Vagina (tissue), 2 donors: Measurements from ENCODE around the gene CSTA. TPM values are rescaled to one million over a fixed set of nuclear protein-coding genes. Genes with fewer than 3 reads are reported as not detected.

Experiments
- DNase-seq, 2 donors: peaks; one replicate each; pipeline ENCODE4 v3.0.0-alpha.2; 2017; ENCODE audit errors: extremely low spot score in 2 of 2
- H3K27ac ChIP-seq: fragments of 200-600 bp; sonication (generic); one replicate; pipeline ENCODE4 v1.5.1; 2019
- H3K27me3 ChIP-seq: fragments of 200-600 bp; sonication (generic); one replicate; pipeline ENCODE4 v1.5.1; 2019
- H3K36me3 ChIP-seq, 2 donors: fragments of 200-600 bp; sonication (generic); one replicate each; pipeline ENCODE4 v1.5.1; 2017 to 2019
- H3K4me1 ChIP-seq: fragments of 200-600 bp; sonication (generic); one replicate; pipeline ENCODE4 v1.5.1; 2019
- H3K4me3 ChIP-seq, 2 donors: fragments of 200-600 bp; sonication (generic); 1 replicate in 1 of 2; 2 replicates in 1 of 2; pipeline ENCODE4 v1.5.1; 2016 to 2019
- H3K9me3 ChIP-seq: fragments of 200-600 bp; sonication (generic); one replicate; pipeline ENCODE4 v1.5.1; 2019
- POLR2A ChIP-seq, 2 donors: fragments of 450-650 bp; IDR thresholded peaks; one replicate each; pipeline ENCODE4 v1.6.1; 2017; ENCODE audit warnings: antibody characterized with exemption in 2 of 2, mild to moderate bottlenecking in 2 of 2, moderate library complexity in 2 of 2
- POLR2AphosphoS5 ChIP-seq, 2 donors: sonication (generic); formaldehyde crosslinking; IDR thresholded peaks; one replicate each; pipeline ENCODE4 v1.9.0; 2017; ENCODE audit warnings: antibody characterized with exemption in 2 of 2, mild to moderate bottlenecking in 2 of 2, low read depth in 1 of 2; ENCODE audit not compliant: insufficient read depth in 1 of 2
- intact Hi-C: fragments of 100-400 bp; cut with DNase I; formaldehyde crosslinking; loops from one replicate; pipeline ENCODE4 v1.15.1; 2023
- total RNA-seq: library from RNA; depleted of rRNA; stranded (reverse); fragments of >200 nt; gene quantifications from one replicate; pipeline ENCODE4 v1.2.3, GENCODE V29; 2016
- TF ChIP-seq, protein P1 (sequence below), 3 experiments: fragments of 450-650 bp in 2 of 3; fragments of 200-600 bp in 1 of 3; sonication (generic) in 1 of 3; IDR thresholded peaks; one replicate each; pipeline ENCODE4 v1.5.1; 2017 to 2019; ENCODE audit warnings: antibody characterized with exemption in 3 of 3, mild to moderate bottlenecking in 2 of 3, moderate library complexity in 2 of 3

The CSTA gene
- total RNA-seq, 1 donor from 2014 or later, result 95.5 TPM

DNA sequence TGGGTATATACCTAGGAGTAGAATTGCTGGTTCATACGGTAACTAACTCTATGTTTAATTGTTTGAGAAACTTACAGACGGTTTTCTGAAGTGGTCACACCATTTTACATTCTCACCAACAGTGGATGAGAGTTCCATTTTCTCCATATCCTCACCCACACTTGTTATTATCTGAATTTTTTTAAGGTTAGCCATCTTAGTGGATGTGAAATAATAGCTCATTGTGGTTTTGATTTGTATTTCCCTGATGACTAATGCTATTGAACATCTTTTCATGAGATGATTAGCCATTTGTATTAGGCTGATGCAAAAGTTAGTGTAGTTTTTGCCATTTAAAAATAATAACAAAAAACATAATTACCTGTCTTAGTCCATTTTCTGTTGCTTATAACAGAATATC is 18.6 kb downstream of the CSTA start:
- Histone ChIP-seq H3K4me3 (no peak overlapping the region), H3K27ac (no peak overlapping the region), H3K4me1 (no peaks in the 10 kb centered on the region), H3K36me3 (no peaks in the 10 kb centered on the region), H3K27me3 (no peaks in the 10 kb centered on the region), H3K9me3 (no peaks in the 10 kb centered on the region)
- TF ChIP-seq, protein P1, sequence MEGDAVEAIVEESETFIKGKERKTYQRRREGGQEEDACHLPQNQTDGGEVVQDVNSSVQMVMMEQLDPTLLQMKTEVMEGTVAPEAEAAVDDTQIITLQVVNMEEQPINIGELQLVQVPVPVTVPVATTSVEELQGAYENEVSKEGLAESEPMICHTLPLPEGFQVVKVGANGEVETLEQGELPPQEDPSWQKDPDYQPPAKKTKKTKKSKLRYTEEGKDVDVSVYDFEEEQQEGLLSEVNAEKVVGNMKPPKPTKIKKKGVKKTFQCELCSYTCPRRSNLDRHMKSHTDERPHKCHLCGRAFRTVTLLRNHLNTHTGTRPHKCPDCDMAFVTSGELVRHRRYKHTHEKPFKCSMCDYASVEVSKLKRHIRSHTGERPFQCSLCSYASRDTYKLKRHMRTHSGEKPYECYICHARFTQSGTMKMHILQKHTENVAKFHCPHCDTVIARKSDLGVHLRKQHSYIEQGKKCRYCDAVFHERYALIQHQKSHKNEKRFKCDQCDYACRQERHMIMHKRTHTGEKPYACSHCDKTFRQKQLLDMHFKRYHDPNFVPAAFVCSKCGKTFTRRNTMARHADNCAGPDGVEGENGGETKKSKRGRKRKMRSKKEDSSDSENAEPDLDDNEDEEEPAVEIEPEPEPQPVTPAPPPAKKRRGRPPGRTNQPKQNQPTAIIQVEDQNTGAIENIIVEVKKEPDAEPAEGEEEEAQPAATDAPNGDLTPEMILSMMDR (IDR thresholded peaks at IDR 0.05), result no peak
- TF ChIP-seq POLR2A (IDR thresholded peaks at IDR 0.05), result no peak
- no peak for TF ChIP-seq POLR2AphosphoS5 (IDR thresholded peaks at IDR 0.05; ENCODE audit: insufficient read depth in 1 of 2, low read depth in 1 of 2)
- DNase-seq, result no peak
- intact Hi-C loops, result no loop called here

DNA sequence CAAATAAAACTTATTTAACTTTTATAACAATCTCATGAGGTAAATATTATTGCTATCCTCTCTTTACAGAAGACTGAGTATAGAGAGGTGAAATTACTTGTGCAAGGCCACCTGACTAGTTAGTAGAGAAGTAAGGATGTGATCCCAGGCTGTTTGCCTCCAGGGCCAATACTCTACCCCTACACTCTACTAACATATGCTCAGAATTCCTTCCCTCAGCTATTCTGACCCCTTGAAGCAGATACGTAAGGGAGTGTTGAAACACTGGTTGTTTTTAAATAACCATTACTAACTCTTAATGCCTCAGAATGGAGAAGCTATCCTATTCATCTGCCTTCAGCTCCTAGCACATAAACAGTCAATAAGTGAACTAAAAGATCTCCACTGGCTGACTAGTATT is 24.1 kb downstream of the CSTA start:
- Histone ChIP-seq H3K36me3 (no peaks in the 10 kb centered on the region), H3K4me1 (no peaks in the 10 kb centered on the region), H3K9me3 (no peaks in the 10 kb centered on the region), H3K27me3 (no peaks in the 10 kb centered on the region), H3K27ac (no peak overlapping the region), H3K4me3 (no peak overlapping the region)
- no peak for TF ChIP-seq POLR2AphosphoS5 (IDR thresholded peaks at IDR 0.05; ENCODE audit: insufficient read depth in 1 of 2, low read depth in 1 of 2)
- TF ChIP-seq, protein P1 (IDR thresholded peaks at IDR 0.05), result no peak
- TF ChIP-seq POLR2A (IDR thresholded peaks at IDR 0.05), result no peak
- no peak for DNase-seq
- intact Hi-C loops, result no loop called here

DNA sequence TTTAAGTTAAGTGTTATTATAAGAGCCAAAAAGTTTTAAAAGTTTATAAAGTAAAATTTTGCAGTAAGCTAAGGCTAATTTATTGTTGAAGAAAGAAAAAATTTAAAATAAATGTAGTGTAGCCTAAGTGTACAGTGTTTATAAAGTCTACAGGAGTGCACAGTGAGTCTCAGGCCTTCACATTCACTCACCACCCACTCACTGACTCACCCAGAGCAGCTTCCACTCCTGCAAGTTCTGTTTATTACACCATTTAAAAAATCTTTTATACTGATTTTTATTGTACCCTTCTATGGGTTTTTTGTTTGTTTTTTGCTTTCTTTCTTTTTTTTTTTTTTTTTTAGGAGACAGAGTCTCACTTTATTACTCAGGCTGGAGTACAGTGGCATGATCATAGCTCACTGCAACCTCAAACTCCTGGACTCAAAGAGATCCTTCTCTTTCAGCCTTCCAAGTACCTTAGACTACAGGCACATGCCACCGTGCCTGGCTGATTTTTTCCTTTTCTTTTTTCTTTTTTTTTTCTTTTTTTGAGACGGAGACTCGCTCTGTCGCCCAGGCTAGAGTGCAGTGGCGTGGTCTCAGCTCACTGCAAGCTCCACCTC is 25.9 kb downstream of the CSTA start:
- Histone ChIP-seq H3K9me3 (no peaks in the 10 kb centered on the region), H3K4me1 (no peaks in the 10 kb centered on the region), H3K4me3 (no peak overlapping the region), H3K27me3 (no peaks in the 10 kb centered on the region), H3K36me3 (no peaks in the 10 kb centered on the region), H3K27ac (no peak overlapping the region)
- intact Hi-C loops, result no loop called here
- TF ChIP-seq POLR2AphosphoS5 (IDR thresholded peaks at IDR 0.05; ENCODE audit: insufficient read depth in 1 of 2, low read depth in 1 of 2) (no peak), POLR2A (IDR thresholded peaks at IDR 0.05) (no peak)
- TF ChIP-seq, protein P1 (IDR thresholded peaks at IDR 0.05), result no peak
- DNase-seq, result no peak

DNA sequence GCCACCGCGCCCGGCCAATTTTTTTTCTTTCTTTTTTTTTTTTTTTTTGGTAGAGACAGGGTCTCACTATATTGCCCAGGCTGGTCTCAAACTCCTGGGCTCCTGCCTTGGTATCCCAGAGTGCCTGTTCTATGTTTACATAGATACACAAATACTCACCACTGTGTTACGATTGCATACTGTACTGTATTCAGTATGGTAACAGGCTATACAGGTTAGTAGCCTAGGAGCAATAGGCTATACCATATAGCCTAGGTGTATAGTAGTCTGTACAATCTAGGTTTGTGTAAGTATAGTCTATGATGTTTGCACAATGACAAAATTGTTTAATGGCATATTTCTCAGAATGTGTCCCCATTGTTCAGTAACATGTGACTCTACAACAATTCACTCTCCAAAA is 26.6 kb downstream of the CSTA start:
- Histone ChIP-seq H3K36me3 (no peaks in the 10 kb centered on the region), H3K27ac (no peak overlapping the region), H3K4me1 (no peaks in the 10 kb centered on the region)

DNA sequence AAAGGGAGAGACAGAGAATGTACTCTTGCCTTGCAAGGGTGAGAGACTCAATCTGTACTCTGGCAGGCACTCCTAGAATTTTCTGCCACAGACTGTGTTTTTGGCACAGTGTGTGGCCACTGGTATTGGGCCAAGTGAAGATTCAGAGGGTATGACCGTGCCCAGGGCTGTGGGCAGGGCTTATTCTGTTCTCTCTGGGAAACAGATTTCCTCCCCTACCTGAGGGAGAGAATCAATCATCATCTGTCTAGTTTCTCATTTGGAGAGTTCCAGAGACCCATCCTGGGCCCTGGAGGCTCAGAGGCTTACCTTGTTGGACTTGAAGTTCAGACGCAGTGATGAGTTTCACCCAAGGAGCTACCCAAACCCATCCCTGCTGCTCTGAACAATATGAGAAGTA is 28.2 kb downstream of the CSTA start:
- Histone ChIP-seq H3K27me3 (no peaks in the 10 kb centered on the region), H3K36me3 (no peaks in the 10 kb centered on the region), H3K4me3 (no peak overlapping the region), H3K27ac (no peak overlapping the region), H3K4me1 (no peaks in the 10 kb centered on the region), H3K9me3 (no peaks in the 10 kb centered on the region)
- DNase-seq, result no peak
- intact Hi-C loops, result no loop called here
- TF ChIP-seq, protein P1 (IDR thresholded peaks at IDR 0.05), result no peak
- TF ChIP-seq POLR2AphosphoS5 (IDR thresholded peaks at IDR 0.05; ENCODE audit: insufficient read depth in 1 of 2, low read depth in 1 of 2) (peak in 1 of 2 donors; percentile 33), POLR2A (IDR thresholded peaks at IDR 0.05) (no peak)

More for the DNA sequence above, 26.6 kb downstream of the CSTA start:
- DNase-seq, result no peak
- no peaks in the 10 kb centered on the region for H3K9me3 ChIP-seq
- no peak overlapping the region for H3K4me3 ChIP-seq
- intact Hi-C loops, result no loop called here
- no peak for TF ChIP-seq POLR2A (IDR thresholded peaks at IDR 0.05)
- no peak for TF ChIP-seq POLR2AphosphoS5 (IDR thresholded peaks at IDR 0.05; ENCODE audit: insufficient read depth in 1 of 2, low read depth in 1 of 2)
- TF ChIP-seq, protein P1 (IDR thresholded peaks at IDR 0.05), result no peak
- H3K27me3 ChIP-seq, result no peaks in the 10 kb centered on the region
